ENCODE results near the gene MT3. TPM values are rescaled to one million over a fixed set of nuclear protein-coding genes. Genes with fewer than 3 reads are reported as not detected.

Gene MT3
- total and polyA plus RNA-seq, 9 of the 15 experiments (the other 6 are each of a cell fraction or from before 2014, with no cell fraction given) = not detected

- no peak overlapping the region for H3K4me2 ChIP-seq (ENCODE audit: insufficient read depth, low read length)
- peaks cover 2% of the 10 kb centered on the region; the same call in 1 of the 2 replicates for H4K20me1 ChIP-seq (replicated peaks; ENCODE audit: control insufficient read depth, insufficient read depth, low read length)
- in situ Hi-C loops (cut with MboI) = no loop called here
- H3K36me3 ChIP-seq (ENCODE audit: control insufficient read depth, insufficient read depth, low read length) = no peaks in the 10 kb centered on the region
- no peak overlapping the region for H3K27ac ChIP-seq (ENCODE audit: extremely low read depth, low read depth, low read length)
- ATAC-seq (no peak), DNase-seq (ENCODE audit: extremely low read depth in 1 of 4, low spot score in 3 of 4) (no peak), FAIRE-seq (no peak)
- BruUV-seq (replicated peaks) = no TSS peak
- H3K4me1 ChIP-seq (replicated peaks in 1 of 2; ENCODE audit: control insufficient read depth in 2 of 2, insufficient read depth in 2 of 2, low read length in 2 of 2) = peaks cover 0 to 9% of the 10 kb centered on the region in 2 experiments; a peak in 2 of 5 replicates
- H3K9me1 ChIP-seq (ENCODE audit: control insufficient read depth, insufficient read depth, low read length) = peaks cover 3% of the 10 kb centered on the region
- H2AFZ ChIP-seq (ENCODE audit: low read depth, low read length) = no peak overlapping the region
- 4% methylated on average over 2 of the region's 2 CpGs for WGBS (ENCODE audit: insufficient coverage, low coverage, missing lambda C conversion rate)
- no peak overlapping the region for H3K4me3 ChIP-seq
- CTCF ChIA-PET (ENCODE audit: low intra/inter-chr PET ratio) = no interaction called here
- H3K79me2 ChIP-seq (ENCODE audit: control insufficient read depth, insufficient read depth, low read length) = no peaks in the 10 kb centered on the region
- POLR2A ChIA-PET = no interaction called here
- peaks cover 12 to 14% of the 10 kb centered on the region in 2 experiments; a peak in 4 of 5 replicates for H3K27me3 ChIP-seq (ENCODE audit: control insufficient read depth in 2 of 2, insufficient read depth in 2 of 2, low read length in 2 of 2)
- H3K9ac ChIP-seq (ENCODE audit: insufficient read depth in 1 of 2, low read depth in 2 of 2, low read length in 2 of 2) = no peak overlapping the region
- TF ChIP-seq HDAC8 (tag; IDR thresholded peaks at IDR 0.05) = no peak
- intact Hi-C loops (cut with micrococcal nuclease) = no loop called here
- H3K9me3 ChIP-seq (replicated peaks; ENCODE audit: control insufficient read depth, insufficient read depth, low read depth, low read length) = no peaks in the 10 kb centered on the region; the same call in 1 of the 2 replicates
Observed at GRCh38 chr16:56542039-56542438, 47.3 kb upstream of the MT3 start.

GRCh38 chr16:56547120-56547948 is 42.0 kb upstream of the MT3 start:
- WGBS (ENCODE audit: insufficient coverage, low coverage, missing lambda C conversion rate) = 2% methylated on average over 12 of the region's 12 CpGs
- no peak overlapping the region for H3K9ac ChIP-seq (ENCODE audit: insufficient read depth in 1 of 2, low read depth in 2 of 2, low read length in 2 of 2)
- H4K20me1 ChIP-seq (replicated peaks; ENCODE audit: control insufficient read depth, insufficient read depth, low read length) = peaks cover 5% of the 10 kb centered on the region; the same call in 1 of the 2 replicates
- no peaks in the 10 kb centered on the region for H3K9me3 ChIP-seq (replicated peaks; ENCODE audit: control insufficient read depth, insufficient read depth, low read depth, low read length)
- H3K9me1 ChIP-seq (ENCODE audit: control insufficient read depth, insufficient read depth, low read length) = peaks cover 4% of the 10 kb centered on the region
- H3K4me3 ChIP-seq = no peak overlapping the region
- no peaks in the 10 kb centered on the region for H3K79me2 ChIP-seq (ENCODE audit: control insufficient read depth, insufficient read depth, low read length)
- BruUV-seq (replicated peaks) = no TSS peak
- intact Hi-C loops (cut with micrococcal nuclease) = no loop called here
- H2AFZ ChIP-seq (ENCODE audit: low read depth, low read length) = no peak overlapping the region
- ChIA-PET CTCF (ENCODE audit: low intra/inter-chr PET ratio) (interaction anchor here (0.7 kb wide), 1 partner anchor 155 kb away, joined by 7 read pairs; no protein-coding TSS in a partner anchor), POLR2A (interaction anchor here (0.7 to 1.2 kb wide), 3 partner anchors 24 to 198 kb away, joined by 3 to 4 read pairs (median 3); no protein-coding TSS in a partner anchor)
- no peak overlapping the region for H3K27ac ChIP-seq (ENCODE audit: extremely low read depth, low read depth, low read length)
- H3K4me1 ChIP-seq (replicated peaks in 1 of 2; ENCODE audit: control insufficient read depth in 2 of 2, insufficient read depth in 2 of 2, low read length in 2 of 2) = peaks cover 0 to 14% of the 10 kb centered on the region in 2 experiments; a peak in 2 of 5 replicates
- H3K36me3 ChIP-seq (ENCODE audit: control insufficient read depth, insufficient read depth, low read length) = no peaks in the 10 kb centered on the region
- peak; percentile 11 for FAIRE-seq
- no peak overlapping the region for H3K4me2 ChIP-seq (ENCODE audit: insufficient read depth, low read length)
- peaks cover 26 to 45% of the 10 kb centered on the region in 2 experiments; a peak in 4 of 5 replicates for H3K27me3 ChIP-seq (ENCODE audit: control insufficient read depth in 2 of 2, insufficient read depth in 2 of 2, low read length in 2 of 2)
- in situ Hi-C loops (cut with MboI) = no loop called here
- DNase-seq (ENCODE audit: extremely low read depth in 1 of 4, low spot score in 3 of 4) = peak in 2 of 4 experiments; percentile 11 to 24
- ATAC-seq = peak; percentile 32; the same call in 1 of the 3 replicates
- TF ChIP-seq TEAD2 (tag; IDR thresholded peaks at IDR 0.05) (no peak), SOX6 (IDR thresholded peaks at IDR 0.05) (peak; percentile 59), MEF2A (IDR thresholded peaks at IDR 0.05; ENCODE audit: control insufficient read depth, low read depth, low read length) (peak; percentile 64; the same call in 1 of the 2 replicates), CTBP1 (IDR thresholded peaks at IDR 0.05; ENCODE audit: borderline replicate concordance) (0 out of 2 replicates have a peak, but pooled peaks have one; percentile 25), NUFIP1 (IDR thresholded peaks at IDR 0.05; ENCODE audit: partially characterized antibody) (no peak), FOSL1 (tag; conservative IDR thresholded peaks at IDR 0.05) (no peak), TBP (optimal IDR thresholded peaks at IDR 0.05; ENCODE audit: low read depth, low read length) (peak; percentile 36), GABPA (tag; conservative IDR thresholded peaks at IDR 0.05; ENCODE audit: low read depth) (peak; percentile 54), ZNF586 (CRISPR knock-in tag; conservative IDR thresholded peaks at IDR 0.05) (no peak), SPI1 (IDR thresholded peaks at IDR 0.05; ENCODE audit: borderline replicate concordance, low read depth, low read length) (peak; percentile 75)
